ENCODE measurements around the gene F2.

The F2 gene

DNA sequence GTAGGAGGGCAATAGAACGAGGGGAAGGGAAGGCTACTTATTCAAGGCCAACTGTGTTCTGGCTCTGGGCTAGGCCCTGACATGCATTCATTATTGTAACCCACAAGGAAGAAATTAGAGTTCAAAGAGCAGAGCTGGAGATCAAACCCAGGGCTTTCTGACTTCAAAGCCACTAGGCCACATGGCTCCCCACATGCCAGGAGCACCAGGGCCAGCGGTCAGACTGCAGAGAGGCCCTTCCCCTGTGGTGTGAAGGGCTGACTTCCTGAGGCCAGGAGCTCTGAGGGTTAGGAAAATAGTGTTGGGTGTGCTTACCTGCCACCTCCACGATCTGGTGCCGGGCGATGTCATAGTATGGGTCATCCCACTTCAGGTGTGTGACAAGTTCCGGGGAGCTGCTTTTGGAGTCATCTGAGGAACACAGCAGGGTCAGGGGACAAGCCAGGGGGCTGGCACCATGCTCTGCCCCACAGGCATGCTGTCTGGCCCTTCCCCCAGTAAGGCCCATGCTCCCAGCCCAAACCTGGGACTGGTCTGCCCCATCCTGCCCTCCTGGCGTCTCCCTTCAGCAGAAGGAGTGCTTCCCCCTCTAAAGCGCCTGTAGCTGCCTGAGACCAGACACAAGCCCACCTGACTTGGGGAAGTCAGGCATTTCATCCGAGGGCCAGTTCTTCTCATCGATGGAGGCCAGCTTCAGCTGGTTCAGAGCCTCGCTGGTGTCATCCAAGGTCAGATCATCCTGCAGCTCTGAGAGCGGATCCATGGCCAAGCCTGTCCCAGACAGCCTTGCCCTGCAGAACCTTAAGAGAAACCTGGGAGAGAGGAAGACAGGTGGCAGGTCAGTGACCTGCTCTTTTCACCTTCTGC is 23.4 kb upstream of the F2 start:
- no peak for TF ChIP-seq GATA3 (IDR thresholded peaks at IDR 0.05; ENCODE audit: low read depth, low read length)
- no peak for TF ChIP-seq GATA2 (IDR thresholded peaks at IDR 0.05; ENCODE audit: low read depth, low read length)

DNA sequence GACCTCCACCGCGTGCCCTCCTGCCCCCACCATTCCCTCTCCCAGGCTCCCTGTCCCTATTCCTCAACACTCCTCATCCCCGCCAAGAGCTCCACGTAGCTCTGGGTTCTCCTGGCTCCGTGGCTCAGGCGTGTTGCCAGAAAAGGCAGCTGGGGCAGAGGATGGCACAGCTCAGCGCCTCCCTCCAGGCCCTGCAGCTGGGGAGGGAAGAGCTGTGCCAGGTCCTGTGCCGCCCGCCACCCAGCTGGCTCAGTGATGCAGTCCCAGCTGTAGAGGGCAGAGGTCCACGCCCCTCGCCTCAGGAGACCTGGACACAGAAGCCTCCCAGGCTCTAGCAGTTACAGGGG is 22.8 kb upstream of the F2 start:
- TF ChIP-seq GATA3 (IDR thresholded peaks at IDR 0.05; ENCODE audit: low read depth, low read length) (no peak), GATA2 (IDR thresholded peaks at IDR 0.05; ENCODE audit: low read depth, low read length) (no peak)

DNA sequence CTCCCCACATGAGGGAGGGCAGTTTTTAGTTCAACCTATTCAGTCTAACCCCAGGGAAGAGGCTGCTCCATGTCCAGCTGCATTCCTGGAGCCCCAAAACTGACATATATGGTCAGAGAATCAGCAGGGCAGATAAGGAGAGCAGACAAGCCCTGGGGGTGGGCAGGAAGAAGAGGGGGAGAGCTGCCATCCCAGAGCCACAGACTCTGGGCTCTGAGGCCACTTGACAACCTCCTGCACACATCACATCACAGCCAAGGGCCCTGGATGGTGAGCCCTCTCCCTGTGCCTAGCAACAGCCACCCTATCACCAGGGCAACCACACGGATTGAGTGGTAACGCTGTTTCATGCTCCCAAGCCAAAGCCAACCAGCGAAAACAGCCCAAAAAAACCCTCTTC is 21.7 kb upstream of the F2 start:
- TF ChIP-seq GATA3 (IDR thresholded peaks at IDR 0.05; ENCODE audit: low read depth, low read length): no peak
- peak; percentile 66 for TF ChIP-seq GATA2 (IDR thresholded peaks at IDR 0.05; ENCODE audit: low read depth, low read length)

GRCh38 chr11:46697723-46698122 is 21.3 kb upstream of the F2 start:
- no peak for TF ChIP-seq GATA2 (IDR thresholded peaks at IDR 0.05; ENCODE audit: low read depth, low read length)
- no peak for TF ChIP-seq GATA3 (IDR thresholded peaks at IDR 0.05; ENCODE audit: low read depth, low read length)

- TF ChIP-seq GATA3 (IDR thresholded peaks at IDR 0.05; ENCODE audit: low read depth, low read length) (no peak), GATA2 (IDR thresholded peaks at IDR 0.05; ENCODE audit: low read depth, low read length) (no peak)
Measured at GRCh38 chr11:46698597-46698996, 20.4 kb upstream of the F2 start.

DNA sequence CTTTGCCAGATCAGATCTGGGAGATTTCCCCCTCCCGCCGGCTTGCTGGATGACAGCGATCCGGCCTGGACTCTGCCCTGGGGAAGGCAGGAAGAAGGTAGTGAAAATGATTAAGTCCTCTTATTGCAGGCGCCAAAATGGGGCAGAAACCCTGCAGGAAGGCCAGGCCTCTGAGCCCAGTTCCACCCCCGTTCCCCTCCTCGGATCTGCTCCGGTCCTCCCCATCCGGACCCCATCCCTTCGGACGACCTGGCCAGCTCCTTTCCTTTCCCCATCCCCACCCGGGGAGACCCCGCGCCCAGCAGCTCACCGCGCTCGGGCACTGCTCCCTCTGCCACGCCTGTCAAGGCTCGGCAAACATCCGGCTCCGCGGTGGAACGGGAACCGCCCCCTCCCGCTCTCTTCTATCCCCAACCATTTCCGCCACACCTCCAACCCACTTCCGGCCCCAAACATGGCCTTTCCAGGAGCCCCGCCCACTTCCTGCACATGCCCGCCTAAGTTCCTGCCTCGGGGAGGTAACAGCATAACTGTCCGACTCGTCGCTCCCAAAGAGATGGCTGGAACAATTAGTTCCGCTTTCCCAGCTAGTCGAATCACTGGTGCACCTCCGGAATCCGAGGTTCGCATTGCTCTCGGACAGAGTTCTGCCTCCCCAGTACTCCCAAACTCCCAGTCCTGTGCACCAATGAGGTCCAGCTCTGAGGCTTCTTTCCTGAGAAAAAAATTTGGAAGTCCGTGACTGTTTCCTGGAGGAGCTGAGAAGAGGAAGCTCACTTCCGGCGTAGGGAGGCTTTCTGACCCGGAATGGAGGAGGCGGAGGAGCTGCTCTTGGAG is 18.6 kb upstream of the F2 start, which contains the start of the genes ARHGAP1 and ZNF408:
ARHGAP1 (minus strand) TSS at position 379 of the 837 bp plus-strand sequence. CDS start 4,512 bp downstream, outside the sequence.
ZNF408 (plus strand) TSS at position 791 of the 837 bp plus-strand sequence; CDS start at position 808, 17 bp downstream.
- no peak for TF ChIP-seq GATA3 (IDR thresholded peaks at IDR 0.05; ENCODE audit: low read depth, low read length)
- TF ChIP-seq GATA2 (IDR thresholded peaks at IDR 0.05; ENCODE audit: low read depth, low read length): no peak

DNA sequence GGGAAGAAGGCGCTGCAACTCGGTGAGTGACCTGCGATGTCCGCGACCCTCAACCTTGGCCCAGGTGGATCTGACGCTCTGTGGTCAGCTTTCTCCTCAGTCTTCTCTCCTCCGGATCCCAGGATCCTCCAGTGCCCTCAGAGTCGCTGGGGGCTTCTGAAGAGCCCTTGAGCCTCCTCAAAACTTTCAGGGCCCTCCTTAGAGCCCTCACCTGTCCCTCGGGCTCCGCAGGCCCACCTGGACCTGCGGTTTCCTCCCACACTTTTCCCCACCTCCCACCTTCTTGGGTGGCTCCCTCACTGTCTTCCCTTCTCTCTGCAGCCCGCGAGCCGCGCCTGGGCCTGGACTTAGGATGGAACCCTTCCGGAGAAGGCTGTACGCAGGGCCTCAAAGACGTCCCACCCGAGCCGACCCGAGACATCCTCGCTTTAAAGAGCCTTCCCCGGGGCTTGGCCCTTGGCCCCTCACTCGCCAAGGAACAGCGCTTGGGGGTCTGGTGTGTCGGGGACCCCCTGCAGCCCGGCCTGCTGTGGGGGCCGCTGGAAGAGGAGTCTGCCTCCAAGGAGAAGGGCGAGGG is 17.8 kb upstream of the F2 start:
- TF ChIP-seq GATA2 (IDR thresholded peaks at IDR 0.05; ENCODE audit: low read depth, low read length) (no peak), GATA3 (IDR thresholded peaks at IDR 0.05; ENCODE audit: low read depth, low read length) (no peak)

- no peak for TF ChIP-seq GATA3 (IDR thresholded peaks at IDR 0.05; ENCODE audit: low read depth, low read length)
- TF ChIP-seq GATA2 (IDR thresholded peaks at IDR 0.05; ENCODE audit: low read depth, low read length): no peak
Measured at GRCh38 chr11:46705070-46705688, 13.8 kb upstream of the F2 start.

- TF ChIP-seq GATA2 (IDR thresholded peaks at IDR 0.05; ENCODE audit: low read depth, low read length) (no peak), GATA3 (IDR thresholded peaks at IDR 0.05; ENCODE audit: low read depth, low read length) (no peak)
Measured at GRCh38 chr11:46706886-46707285, 12.1 kb upstream of the F2 start.

GRCh38 chr11:46710821-46711269 is 8.2 kb upstream of the F2 start:
- TF ChIP-seq GATA3 (IDR thresholded peaks at IDR 0.05; ENCODE audit: low read depth, low read length) (no peak), GATA2 (IDR thresholded peaks at IDR 0.05; ENCODE audit: low read depth, low read length) (no peak)

GRCh38 chr11:46711303-46711702 is 7.7 kb upstream of the F2 start:
- TF ChIP-seq GATA2 (IDR thresholded peaks at IDR 0.05; ENCODE audit: low read depth, low read length): no peak
- TF ChIP-seq GATA3 (IDR thresholded peaks at IDR 0.05; ENCODE audit: low read depth, low read length): no peak

- no peak for TF ChIP-seq GATA3 (IDR thresholded peaks at IDR 0.05; ENCODE audit: low read depth, low read length)
- TF ChIP-seq GATA2 (IDR thresholded peaks at IDR 0.05; ENCODE audit: low read depth, low read length): no peak
Measured at GRCh38 chr11:46712874-46713576, 6.0 kb upstream of the F2 start.
